HG02588 (cell line): ENCODE results near the gene SLC38A8.

ENCODE experiments used
- ATAC-seq: cut with Tn5 transposase; IDR thresholded peaks from one replicate; pipeline ENCODE4 v1.9.1; 2021; ENCODE audit warnings: mild to moderate bottlenecking, moderate library complexity; ENCODE audit not compliant: unreplicated experiment

SLC38A8 gene

DNA sequence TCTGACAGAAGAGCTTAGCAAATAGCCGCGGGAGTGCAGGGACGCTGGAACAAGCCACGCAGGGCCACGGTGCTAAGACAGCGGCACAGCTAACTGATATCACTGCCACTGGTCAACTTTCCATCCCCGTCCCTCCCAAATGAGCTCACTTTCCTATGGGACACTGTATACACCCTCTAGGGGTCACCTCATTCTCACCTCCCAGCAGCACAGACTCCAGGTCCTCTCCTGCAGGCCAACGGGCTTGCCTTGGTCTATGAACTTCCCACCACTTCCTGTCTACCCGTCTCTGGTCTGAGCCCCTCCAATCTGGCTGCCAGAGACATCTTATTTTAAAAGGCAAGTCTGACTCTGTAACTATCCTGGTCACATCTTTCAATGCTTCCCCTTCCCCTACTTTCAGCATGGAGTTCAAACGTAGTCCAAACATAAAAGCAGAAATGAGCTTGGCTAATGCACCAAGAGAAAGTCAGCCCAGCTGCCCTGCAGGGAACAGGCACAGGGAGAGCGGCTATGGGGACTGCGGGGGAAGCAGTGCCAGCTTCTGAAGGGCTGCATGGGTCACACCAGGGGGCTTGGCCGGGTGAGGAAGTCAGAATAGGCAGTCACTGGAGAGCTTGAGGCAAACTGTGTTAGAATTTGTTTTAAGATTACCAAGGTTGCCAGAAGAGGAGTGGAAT, 26.3 kb upstream of the SLC38A8 start:
- no peak for ATAC-seq

DNA sequence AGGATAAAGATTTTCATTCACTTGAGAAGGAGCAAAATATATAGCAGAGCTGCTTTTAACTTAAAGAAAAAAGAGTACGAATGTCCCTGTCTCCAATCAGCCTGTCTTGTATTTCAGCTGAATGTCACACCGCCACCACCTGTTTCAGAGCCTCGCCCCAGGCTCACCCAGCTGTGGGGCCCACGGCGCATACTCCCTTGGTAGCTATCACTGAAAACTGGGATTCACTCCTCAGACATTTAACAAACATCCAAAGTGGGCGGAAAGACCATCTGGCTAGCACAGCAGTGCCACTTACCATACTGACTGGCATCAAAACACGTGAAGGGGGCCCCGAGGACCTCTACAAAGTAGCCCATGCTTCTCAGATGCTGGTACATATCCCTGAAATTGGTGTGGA, 25.4 kb upstream of the SLC38A8 start:
- ATAC-seq = no peak

DNA sequence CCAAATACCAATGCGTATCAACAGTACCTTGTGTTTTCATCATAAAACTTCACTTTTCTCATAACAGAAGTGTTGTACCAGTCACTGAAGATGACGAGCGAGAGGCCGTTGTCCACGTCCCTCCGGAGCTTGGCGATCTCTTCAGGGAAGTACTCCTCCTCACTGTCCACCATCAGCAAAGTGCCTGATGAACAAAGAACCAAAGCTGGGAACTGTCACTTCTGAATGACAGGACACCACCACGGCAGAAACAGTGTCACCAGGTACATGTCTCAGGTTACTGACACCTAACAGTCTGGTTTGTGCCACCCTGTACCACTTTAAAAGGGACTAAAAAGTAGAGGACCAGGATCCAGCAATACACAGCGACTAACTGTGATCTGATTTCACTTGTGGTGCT, 25.0 kb upstream of the SLC38A8 start:
- ATAC-seq = no peak

DNA sequence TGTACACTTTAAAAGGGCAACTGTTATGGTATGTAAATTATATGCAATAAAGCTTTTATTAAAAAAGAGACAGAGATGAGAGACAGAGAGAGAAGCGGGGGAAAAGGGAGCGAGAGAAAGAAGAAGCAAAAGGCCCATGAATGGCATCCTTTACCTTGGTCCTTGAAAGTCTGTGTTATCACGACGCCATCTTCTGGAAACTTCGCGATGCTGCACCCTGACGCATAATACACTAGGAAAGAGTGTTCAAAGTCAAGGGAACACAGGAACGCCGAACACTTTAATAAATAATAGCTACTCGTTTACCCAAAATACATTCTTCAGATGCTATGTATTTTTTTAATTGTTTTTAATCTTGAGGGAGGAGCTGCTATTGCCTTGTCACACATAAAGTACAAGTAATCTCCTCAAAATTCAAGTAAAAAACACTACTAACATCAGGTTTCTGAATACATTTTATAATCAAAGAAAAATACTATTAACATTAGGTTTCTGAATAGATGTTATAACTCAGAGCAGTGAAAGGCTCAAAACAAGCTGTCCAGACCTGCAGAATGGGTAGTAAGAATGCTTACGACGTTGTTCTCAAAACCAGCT, 23.0 kb upstream of the SLC38A8 start:
- no peak for ATAC-seq

DNA sequence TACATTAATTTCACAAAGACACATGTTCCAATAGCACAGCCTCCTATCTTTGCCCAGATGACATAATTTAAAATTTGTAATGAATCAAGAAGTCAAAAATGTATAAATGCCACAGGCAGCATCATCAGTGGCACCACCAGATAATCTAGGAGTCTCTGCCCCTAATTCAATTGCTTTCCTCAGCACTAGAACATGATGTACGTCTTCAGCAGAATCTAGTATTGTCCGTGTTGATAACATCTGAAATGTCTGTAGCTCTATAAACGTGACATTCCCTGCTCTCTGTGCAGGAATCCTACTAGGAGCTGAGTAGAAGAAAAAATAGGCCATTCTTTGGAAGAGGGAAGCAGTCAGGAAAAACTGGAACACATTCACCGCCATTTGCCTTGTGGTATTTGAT, 21.4 kb upstream of the SLC38A8 start:
- ATAC-seq = no peak

DNA sequence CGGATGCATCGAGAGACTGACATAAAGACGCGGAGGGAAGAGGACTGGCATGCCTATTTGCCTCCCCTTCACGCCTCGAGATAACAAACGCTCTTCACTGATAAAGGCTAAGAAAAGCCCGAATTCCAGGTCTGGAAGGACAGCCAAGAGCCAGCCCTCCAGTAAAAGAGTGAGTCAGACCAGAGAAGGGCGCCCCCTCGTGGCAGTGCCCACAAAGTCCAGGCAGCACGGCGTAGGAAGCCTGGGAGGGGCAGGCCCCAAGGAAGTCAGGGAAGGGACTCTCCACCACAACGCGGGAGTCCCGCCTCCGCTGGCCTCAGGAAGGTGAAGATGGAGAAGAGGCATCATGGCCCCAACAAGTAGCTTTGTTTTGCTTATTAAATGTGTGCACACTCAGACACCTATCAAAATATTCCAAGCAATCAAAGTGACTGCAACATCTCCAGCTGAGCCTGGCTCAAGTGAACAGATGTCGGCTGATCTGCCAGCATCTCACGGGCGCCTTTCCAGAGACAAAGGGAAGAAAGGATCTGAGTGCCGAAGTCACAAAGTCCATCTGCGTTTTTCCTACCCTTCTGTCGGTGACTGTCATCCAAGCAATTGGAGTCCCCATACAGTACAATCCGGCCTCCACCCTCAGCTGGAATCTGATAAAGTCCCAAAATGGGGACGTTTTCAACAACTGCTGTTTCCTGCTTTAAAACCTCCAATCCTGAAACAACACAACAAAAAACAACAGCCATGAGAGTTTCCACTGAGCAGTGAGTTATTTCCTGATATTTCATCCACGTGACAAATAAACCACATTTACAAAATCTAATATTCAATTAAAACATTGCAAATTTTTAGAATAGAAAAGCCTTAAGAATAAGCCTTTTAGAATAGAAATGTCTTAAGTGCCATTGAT, 20.4 kb upstream of the SLC38A8 start:
- ATAC-seq = no peak

DNA sequence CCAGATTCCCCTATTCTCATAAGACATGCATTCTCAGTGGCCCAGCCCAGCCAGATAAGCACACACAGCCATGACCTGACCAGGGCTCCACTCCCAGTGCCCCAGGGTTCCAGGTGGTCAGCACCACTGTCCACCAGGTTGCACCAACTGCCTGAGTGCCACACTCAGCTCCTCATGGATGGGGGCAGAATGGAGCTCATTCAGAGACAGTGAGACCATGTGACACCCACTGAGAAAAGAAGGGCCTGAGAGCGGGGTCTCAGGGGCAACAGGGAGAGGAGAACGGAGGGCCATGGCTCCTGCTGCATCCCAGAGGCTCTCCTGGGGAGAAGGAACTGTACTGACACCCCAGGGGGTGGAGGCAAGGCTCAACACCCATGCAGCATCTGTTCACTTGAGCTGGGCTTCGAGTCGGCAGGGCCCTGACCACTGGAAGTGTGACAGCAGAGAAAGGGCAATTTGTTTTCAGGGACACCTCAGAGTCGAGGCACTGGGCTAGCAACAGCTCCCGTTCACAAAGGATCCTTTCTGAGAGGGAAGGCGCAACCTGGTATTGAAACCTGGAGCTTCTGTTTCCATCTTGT, 18.7 kb upstream of the SLC38A8 start:
- ATAC-seq = no peak

GRCh38 chr16:84059946-84060901, 17.6 kb upstream of the SLC38A8 start:
- no peak for ATAC-seq

DNA sequence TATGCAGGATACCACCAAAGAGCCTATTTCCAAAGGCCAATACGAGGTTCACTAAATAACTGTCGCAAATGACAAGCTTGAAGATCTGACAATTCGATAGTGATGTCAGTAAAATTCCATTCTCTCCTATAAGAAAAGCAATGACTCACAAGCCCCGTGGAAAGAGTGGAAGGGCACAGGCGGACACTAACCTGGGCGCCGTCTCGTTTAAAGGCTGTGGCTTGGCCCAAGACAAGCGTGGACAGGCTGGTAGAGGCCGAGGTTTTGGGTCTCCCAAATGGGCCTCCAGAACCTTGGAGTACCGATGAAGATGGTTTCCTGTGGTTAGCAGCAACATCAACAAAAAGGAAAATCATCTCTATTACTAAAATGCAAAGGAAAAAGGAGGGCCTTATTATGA, 16.5 kb upstream of the SLC38A8 start:
- ATAC-seq = no peak

DNA sequence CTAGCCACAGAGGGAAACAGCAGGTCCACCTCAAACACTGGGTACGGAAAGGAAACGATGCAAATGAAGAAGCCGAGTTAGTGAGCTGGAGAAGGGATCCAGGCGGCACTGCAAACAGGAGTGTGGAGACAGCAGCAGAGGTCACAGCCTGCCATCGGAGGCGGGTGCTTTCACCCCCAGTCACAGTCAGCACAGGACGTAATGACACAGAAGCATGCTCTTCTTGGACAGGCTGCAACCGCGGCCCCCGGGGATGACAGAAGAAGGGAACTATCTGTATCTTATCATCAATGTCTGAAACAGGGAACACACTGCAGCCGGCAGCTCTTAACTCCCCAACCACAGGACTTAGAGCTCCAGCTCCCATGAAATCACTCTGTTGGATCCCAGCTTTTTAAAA, 16.1 kb upstream of the SLC38A8 start:
- no peak for ATAC-seq

GRCh38 chr16:84058211-84058610, 15.6 kb upstream of the SLC38A8 start:
- ATAC-seq = no peak

DNA sequence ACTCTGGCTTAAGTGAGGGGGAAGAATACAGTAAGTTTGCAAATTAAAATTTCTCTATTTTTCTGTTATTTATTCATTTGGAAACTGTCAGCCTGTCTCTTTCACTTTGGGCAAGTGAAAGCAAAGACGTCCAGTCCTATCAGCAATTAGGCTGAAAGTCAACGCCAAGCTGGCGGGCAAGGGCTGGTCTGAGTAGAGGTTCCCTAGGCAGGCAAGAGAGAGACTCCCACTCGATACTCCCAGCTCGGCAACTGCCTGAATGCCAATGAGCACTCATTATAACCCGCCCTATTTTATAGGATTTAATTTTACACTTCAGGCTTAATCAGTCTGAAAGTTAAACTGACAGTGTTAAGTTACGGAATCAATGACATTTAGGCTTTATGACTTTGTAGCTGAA, 14.3 kb upstream of the SLC38A8 start:
- no peak for ATAC-seq

- no peak for ATAC-seq
Observed at GRCh38 chr16:84055801-84056634, 13.4 kb upstream of the SLC38A8 start.

- no peak for ATAC-seq
Observed at GRCh38 chr16:84055366-84055765, 12.8 kb upstream of the SLC38A8 start.

DNA sequence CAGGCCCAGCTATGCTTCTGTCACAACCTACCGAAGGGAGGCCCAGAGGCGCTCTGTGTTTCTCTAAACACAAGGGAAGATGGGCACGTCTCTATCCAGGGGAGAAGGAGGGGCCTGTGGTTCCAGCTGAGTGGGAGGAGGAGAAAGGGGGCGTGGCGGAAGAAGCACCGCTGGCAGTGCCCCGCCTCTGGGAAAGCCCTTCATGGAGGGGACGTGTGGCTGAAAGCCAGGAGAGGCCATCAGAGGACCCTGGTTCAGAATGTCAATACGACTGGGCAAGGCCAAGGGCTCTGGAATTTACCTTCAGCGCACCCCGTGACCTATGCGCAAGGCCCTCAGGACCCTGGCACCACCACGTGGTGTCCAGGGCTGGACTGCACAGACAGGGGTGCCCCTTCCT, 12.3 kb upstream of the SLC38A8 start:
- ATAC-seq = no peak

- no peak for ATAC-seq
Observed at GRCh38 chr16:84054271-84054670, 11.7 kb upstream of the SLC38A8 start.

GRCh38 chr16:84053237-84053636, 10.6 kb upstream of the SLC38A8 start:
- no peak for ATAC-seq

DNA sequence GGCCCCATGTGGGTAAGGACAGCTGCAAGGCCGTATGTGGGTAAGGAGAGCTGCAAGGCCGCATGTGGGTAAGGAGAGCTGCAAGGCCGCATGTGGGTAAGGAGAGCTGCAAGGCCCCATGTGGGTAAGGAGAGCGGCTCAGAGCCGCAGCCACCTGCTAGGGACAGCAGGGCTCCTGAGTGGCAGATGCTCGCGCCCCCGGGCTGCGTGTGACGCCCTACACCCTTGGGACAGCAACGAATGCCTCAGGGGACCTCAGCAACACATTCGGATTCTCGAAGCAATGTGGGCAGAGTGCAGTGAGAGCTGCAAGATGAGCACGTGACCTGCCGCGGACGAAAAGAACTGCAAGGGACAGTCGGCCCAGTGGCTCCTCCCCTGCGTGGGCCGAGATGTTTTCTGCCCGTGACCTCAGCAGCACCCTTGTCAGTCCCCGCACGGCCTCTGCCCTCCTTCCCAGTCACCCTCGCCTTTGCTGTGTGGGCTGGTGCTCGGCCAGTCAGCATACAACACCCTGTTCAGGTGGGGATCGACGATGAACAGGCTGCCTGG, 9.6 kb upstream of the SLC38A8 start:
- no peak for ATAC-seq

DNA sequence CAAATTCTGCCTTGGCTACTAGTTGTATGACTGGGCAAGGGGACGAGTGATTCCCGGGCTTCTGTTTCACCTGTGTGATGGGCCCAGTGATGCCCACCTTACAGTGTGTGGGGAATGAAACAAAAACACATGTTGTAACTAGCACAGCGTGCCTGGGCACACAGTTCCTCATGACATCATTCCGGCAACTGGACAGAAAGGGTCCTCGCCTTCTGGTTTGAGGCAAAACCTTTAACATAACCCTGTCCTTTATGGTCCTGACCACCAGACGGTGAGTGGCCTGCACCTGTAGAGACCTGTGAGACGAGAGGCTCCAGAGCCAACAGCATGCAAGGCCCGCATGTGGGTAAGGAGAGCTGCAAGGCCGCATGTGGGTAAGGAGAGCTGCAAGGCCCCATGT, 7.7 kb upstream of the SLC38A8 start:
- no peak for ATAC-seq
